ENCODE results near the gene HTR2A. TPM values are rescaled to one million over a fixed set of nuclear protein-coding genes. Genes with fewer than 3 reads are reported as not detected.

The HTR2A gene
- total RNA-seq, 2 donors from 2014 or later: 0.16 to 0.78 TPM

GRCh38 chr13:46893798-46894560 is 2.9 kb downstream of the HTR2A start:
- Histone ChIP-seq H3K9me3 (no peaks in the 10 kb centered on the region), H3K36me3 (no peaks in the 10 kb centered on the region), H3K27me3 (no peaks in the 10 kb centered on the region), H3K4me1 (peaks cover 0 to 11% of the 10 kb centered on the region in 2 donors), H3K4me3 (peak overlapping the region; percentile 43 to 59), H3K27ac (peak overlapping the region; percentile 42 to 58)
- peak; percentile 97 to 99 for TF ChIP-seq CTCF (IDR thresholded peaks at IDR 0.05)
- peak; percentile 73 for DNase-seq (ENCODE audit: low spot score)

GRCh38 chr13:46893221-46893740 is 3.6 kb downstream of the HTR2A start:
- H3K4me1 ChIP-seq: peaks cover 0 to 11% of the 10 kb centered on the region in 2 donors
- TF ChIP-seq CTCF (IDR thresholded peaks at IDR 0.05): no peak
- H3K36me3 ChIP-seq: no peaks in the 10 kb centered on the region
- no peaks in the 10 kb centered on the region for H3K27me3 ChIP-seq
- no peak for DNase-seq (ENCODE audit: low spot score)
- H3K27ac ChIP-seq: no peak overlapping the region
- peak overlapping the region in 1 of 2 donors; percentile 59 for H3K4me3 ChIP-seq
- H3K9me3 ChIP-seq: no peaks in the 10 kb centered on the region

GRCh38 chr13:46885018-46885417 is 11.8 kb downstream of the HTR2A start:
- Histone ChIP-seq H3K36me3 (no peaks in the 10 kb centered on the region), H3K4me3 (no peak overlapping the region), H3K27me3 (no peaks in the 10 kb centered on the region), H3K9me3 (no peaks in the 10 kb centered on the region), H3K27ac (no peak overlapping the region), H3K4me1 (no peaks in the 10 kb centered on the region)
- no peak for DNase-seq (ENCODE audit: low spot score)
- TF ChIP-seq CTCF (IDR thresholded peaks at IDR 0.05): no peak

- Histone ChIP-seq H3K9me3 (no peaks in the 10 kb centered on the region), H3K27me3 (no peaks in the 10 kb centered on the region)
- no peak for DNase-seq (ENCODE audit: low spot score)
These were observed 12.3 kb downstream of the HTR2A start for GRCh38 chr13:46884531-46884930.

GRCh38 chr13:46881621-46882020 is 15.2 kb downstream of the HTR2A start:
- Histone ChIP-seq H3K4me1 (no peaks in the 10 kb centered on the region), H3K27ac (no peak overlapping the region), H3K27me3 (no peaks in the 10 kb centered on the region), H3K36me3 (no peaks in the 10 kb centered on the region), H3K9me3 (no peaks in the 10 kb centered on the region), H3K4me3 (no peak overlapping the region)
- no peak for DNase-seq (ENCODE audit: low spot score)
- no peak for TF ChIP-seq CTCF (IDR thresholded peaks at IDR 0.05)

More at GRCh38 chr13:46884531-46884930, 12.3 kb downstream of the HTR2A start:
- Histone ChIP-seq H3K4me3 (no peak overlapping the region), H3K36me3 (no peaks in the 10 kb centered on the region), H3K4me1 (no peaks in the 10 kb centered on the region), H3K27ac (no peak overlapping the region)
- TF ChIP-seq CTCF (IDR thresholded peaks at IDR 0.05): no peak
